Measurements from ENCODE around the gene GALNS.

GALNS gene

GRCh38 chr16:88877564-88878289 is 21.0 kb upstream of the GALNS start:
- H3K27me3 ChIP-seq (ENCODE audit: insufficient read depth, low read length, poor library complexity, severe bottlenecking) = no peaks in the 10 kb centered on the region
- no peak overlapping the region for H3K4me2 ChIP-seq (ENCODE audit: low read depth, low read length, poor library complexity, severe bottlenecking)
- H4K20me1 ChIP-seq (ENCODE audit: insufficient read depth, low read length, poor library complexity, severe bottlenecking) = no peaks in the 10 kb centered on the region
- no peaks in the 10 kb centered on the region for H3K9me2 ChIP-seq (replicated peaks; ENCODE audit: low read depth, low read length)
- H2AFZ ChIP-seq (ENCODE audit: low read length) = no peak overlapping the region
- H3K4me1 ChIP-seq (ENCODE audit: insufficient read depth, low read length, poor library complexity, severe bottlenecking) = no peaks in the 10 kb centered on the region
- H3F3A ChIP-seq (ENCODE audit: low read depth) = no peaks in the 10 kb centered on the region
- no peak overlapping the region for H3K9ac ChIP-seq (ENCODE audit: low read depth, low read length, poor library complexity, severe bottlenecking)
- no peaks in the 10 kb centered on the region for H3K79me2 ChIP-seq (ENCODE audit: insufficient read depth, low read length)
- no peak for TF ChIP-seq EZH2phosphoT487 (IDR thresholded peaks at IDR 0.05; ENCODE audit: borderline replicate concordance)
- TF ChIP-seq CTCF (conservative IDR thresholded peaks at IDR 0.05; ENCODE audit: low read length) = no peak
- H3K36me3 ChIP-seq (ENCODE audit: insufficient read depth, low read length) = peaks cover 36% of the 10 kb centered on the region; the same call in 1 of the 2 replicates
- H3K4me3 ChIP-seq (ENCODE audit: low read length, poor library complexity, severe bottlenecking) = no peak overlapping the region
- H3K9me3 ChIP-seq (ENCODE audit: insufficient read depth, low read depth, low read length) = no peaks in the 10 kb centered on the region

- peaks cover 29% of the 10 kb centered on the region; the same call in 1 of the 2 replicates for H3K36me3 ChIP-seq (ENCODE audit: insufficient read depth, low read length)
- no peaks in the 10 kb centered on the region for H3F3A ChIP-seq (ENCODE audit: low read depth)
- H3K79me2 ChIP-seq (ENCODE audit: insufficient read depth, low read length) = no peaks in the 10 kb centered on the region
- no peaks in the 10 kb centered on the region for H3K9me3 ChIP-seq (ENCODE audit: insufficient read depth, low read depth, low read length)
- no peak overlapping the region for H3K9ac ChIP-seq (ENCODE audit: low read depth, low read length, poor library complexity, severe bottlenecking)
- H3K4me1 ChIP-seq (ENCODE audit: insufficient read depth, low read length, poor library complexity, severe bottlenecking) = no peaks in the 10 kb centered on the region
- H3K4me3 ChIP-seq (ENCODE audit: low read length, poor library complexity, severe bottlenecking) = no peak overlapping the region
- H3K4me2 ChIP-seq (ENCODE audit: low read depth, low read length, poor library complexity, severe bottlenecking) = no peak overlapping the region
- TF ChIP-seq CTCF (conservative IDR thresholded peaks at IDR 0.05; ENCODE audit: low read length) = no peak
- TF ChIP-seq EZH2phosphoT487 (IDR thresholded peaks at IDR 0.05; ENCODE audit: borderline replicate concordance) = no peak
- no peak overlapping the region for H2AFZ ChIP-seq (ENCODE audit: low read length)
- H3K27me3 ChIP-seq (ENCODE audit: insufficient read depth, low read length, poor library complexity, severe bottlenecking) = no peaks in the 10 kb centered on the region
- H3K9me2 ChIP-seq (replicated peaks; ENCODE audit: low read depth, low read length) = no peaks in the 10 kb centered on the region
- no peaks in the 10 kb centered on the region for H4K20me1 ChIP-seq (ENCODE audit: insufficient read depth, low read length, poor library complexity, severe bottlenecking)
Measured at GRCh38 chr16:88876942-88877526, 20.3 kb upstream of the GALNS start.

GRCh38 chr16:88875703-88876234 is 19.0 kb upstream of the GALNS start:
- H3F3A ChIP-seq (ENCODE audit: low read depth) = no peaks in the 10 kb centered on the region
- no peaks in the 10 kb centered on the region for H3K79me2 ChIP-seq (ENCODE audit: insufficient read depth, low read length)
- TF ChIP-seq EZH2phosphoT487 (IDR thresholded peaks at IDR 0.05; ENCODE audit: borderline replicate concordance) = no peak
- no peak for TF ChIP-seq CTCF (conservative IDR thresholded peaks at IDR 0.05; ENCODE audit: low read length)
- no peaks in the 10 kb centered on the region for H3K4me1 ChIP-seq (ENCODE audit: insufficient read depth, low read length, poor library complexity, severe bottlenecking)
- H2AFZ ChIP-seq (ENCODE audit: low read length) = no peak overlapping the region
- H3K4me3 ChIP-seq (ENCODE audit: low read length, poor library complexity, severe bottlenecking) = no peak overlapping the region
- no peaks in the 10 kb centered on the region for H3K27me3 ChIP-seq (ENCODE audit: insufficient read depth, low read length, poor library complexity, severe bottlenecking)
- H3K9me3 ChIP-seq (ENCODE audit: insufficient read depth, low read depth, low read length) = no peaks in the 10 kb centered on the region
- H3K36me3 ChIP-seq (ENCODE audit: insufficient read depth, low read length) = peaks cover 24% of the 10 kb centered on the region; the same call in 1 of the 2 replicates
- no peak overlapping the region for H3K4me2 ChIP-seq (ENCODE audit: low read depth, low read length, poor library complexity, severe bottlenecking)
- H4K20me1 ChIP-seq (ENCODE audit: insufficient read depth, low read length, poor library complexity, severe bottlenecking) = no peaks in the 10 kb centered on the region
- H3K9me2 ChIP-seq (replicated peaks; ENCODE audit: low read depth, low read length) = no peaks in the 10 kb centered on the region
- H3K9ac ChIP-seq (ENCODE audit: low read depth, low read length, poor library complexity, severe bottlenecking) = no peak overlapping the region

Measured in Loucy (cell line).